Panc1 (cell line): ENCODE measurements around the gene SMAD5. TPM values are rescaled to one million over a fixed set of nuclear protein-coding genes. Genes with fewer than 3 reads are reported as not detected.

Source experiments
- ATAC-seq: fragments of 200-7000 bp; cut with Tn5 transposase; 2 replicates; pipeline ENCODE4 v1.9.1; 2020; ENCODE audit warnings: mild to moderate bottlenecking, moderate library complexity
- BruUV-seq: library from RNA; stranded (reverse); fragments of 400-500 nt; replicated peaks from 2 replicates; lab custom pipeline; 2021; lab: Mats Ljungman, UMichigan
- CTCF ChIA-PET: fragments of 300-600 bp; sonication (Branson Sonifier 250); formaldehyde crosslinking; loops from one replicate; lab custom pipeline; 2022; ENCODE audit warnings: antibody characterized with exemption; lab: Charles Lee
- POLR2A ChIA-PET: fragments of 300-600 bp; sonication (Branson Sonifier 250); formaldehyde crosslinking; loops from one replicate; lab custom pipeline; 2022; ENCODE audit warnings: antibody characterized with exemption; lab: Charles Lee
- DNase-seq: peaks from one replicate; pipeline ENCODE4 v3.0.0-alpha.2; 2010; ENCODE audit warnings: low read depth, low spot score
- H3K27ac ChIP-seq: 2 replicates; pipeline ENCODE4 v1.5.1; 2011; ENCODE audit warnings: mild to moderate bottlenecking, low read length, inconsistent platforms
- H3K27me3 ChIP-seq: fragments of 200-500 bp; sonication (Bioruptor generic); 2 replicates; pipeline ENCODE4 v1.6.0; 2014; ENCODE audit warnings: low read length, inconsistent platforms; ENCODE audit not compliant: control insufficient read depth, insufficient read depth
- H3K36me3 ChIP-seq: fragments of 200-500 bp; sonication (Bioruptor generic); 2 replicates; pipeline ENCODE4 v1.5.1; 2014; ENCODE audit warnings: inconsistent platforms, mild to moderate bottlenecking, low read length, moderate library complexity; ENCODE audit not compliant: control insufficient read depth, insufficient read depth
- H3K4me1 ChIP-seq: 2 replicates; pipeline ENCODE4 v1.5.1; 2011; ENCODE audit warnings: inconsistent platforms, mild to moderate bottlenecking, low read length, moderate library complexity; ENCODE audit not compliant: control insufficient read depth, insufficient read depth
- H3K4me3 ChIP-seq, 2 experiments: 2 replicates each; pipeline ENCODE4 v1.5.1; 2011 to 2012; ENCODE audit warnings: low read depth in 2 of 2, low read length in 2 of 2, mild to moderate bottlenecking in 2 of 2, inconsistent platforms in 1 of 2, moderate library complexity in 1 of 2
- H3K9me3 ChIP-seq: fragments of 200-500 bp; sonication (Bioruptor generic); 2 replicates; pipeline ENCODE4 v1.5.1; 2014; ENCODE audit warnings: low read depth, mild to moderate bottlenecking, inconsistent platforms, low read length, moderate library complexity; ENCODE audit not compliant: control insufficient read depth, insufficient read depth
- CTCF ChIP-seq: fragments of 450-650 bp; IDR thresholded peaks from 2 replicates; pipeline ENCODE4 v1.5.1; 2017; ENCODE audit warnings: mild to moderate bottlenecking
- POLR2AphosphoS5 ChIP-seq: IDR thresholded peaks from 2 replicates; pipeline ENCODE4 v1.6.1; 2012; ENCODE audit warnings: mild to moderate bottlenecking, low read depth, low read length, moderate library complexity
- SIN3A ChIP-seq: IDR thresholded peaks from 2 replicates; pipeline ENCODE4 v1.6.1; 2012; ENCODE audit warnings: low read depth, mild to moderate bottlenecking, low read length, moderate library complexity, borderline replicate concordance; ENCODE audit not compliant: insufficient read depth
- TCF7L2 ChIP-seq: IDR thresholded peaks from 2 replicates; pipeline ENCODE4 v1.6.1; 2011; ENCODE audit warnings: mild to moderate bottlenecking, low read depth, low read length, inconsistent platforms
- in situ Hi-C: cut with HindIII; loops from 2 replicates; pipeline ENCODE4 v1.10.0; 2016; ENCODE audit warnings: low sequenced_read_pairs, low pct_unique_long_range_greater_than_20kb
- intact Hi-C: fragments of 100-400 bp; cut with micrococcal nuclease; formaldehyde crosslinking; loops from one replicate; pipeline ENCODE4 v1.10.0; 2022; ENCODE audit not compliant: unreplicated experiment
- total RNA-seq: library from RNA; stranded (reverse); gene quantifications from one replicate; pipeline ENCODE4 v1.2.1, GENCODE V29; 2021; ENCODE audit not compliant: unreplicated experiment
- TF ChIP-seq, protein P1 (sequence below), 2 experiments: IDR thresholded peaks; 2 replicates each; pipeline ENCODE4 v1.6.1; 2011 to 2012; ENCODE audit warnings: low read depth in 2 of 2, control low read depth in 1 of 2, low read length in 1 of 2, mild to moderate bottlenecking in 1 of 2, moderate library complexity in 1 of 2; ENCODE audit not compliant: insufficient read depth in 1 of 2

SMAD5 gene
- total RNA-seq, 1 experiment from 2014 or later = 61.5 TPM

DNA sequence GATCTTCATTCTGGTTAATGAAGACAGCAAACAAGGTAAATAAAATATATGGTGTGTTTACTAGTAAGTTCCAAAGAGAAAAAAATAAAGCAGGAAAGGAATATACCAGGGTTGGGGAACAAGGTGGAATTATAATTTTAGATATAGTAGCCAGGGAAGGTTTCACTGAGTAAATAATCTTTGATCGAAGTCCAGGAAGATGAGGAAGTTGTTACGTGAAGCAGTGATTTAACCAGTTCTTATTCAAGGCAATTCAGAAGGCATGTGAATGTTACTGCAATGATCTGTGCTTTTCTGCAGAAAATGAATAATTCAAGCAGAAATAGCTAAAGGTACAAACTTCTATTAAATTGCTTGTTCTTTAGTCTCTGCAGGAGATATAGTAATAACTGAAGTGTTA, 54.2 kb downstream of the SMAD5 start:
- BruUV-seq = no TSS peak
- ATAC-seq = no peak

DNA sequence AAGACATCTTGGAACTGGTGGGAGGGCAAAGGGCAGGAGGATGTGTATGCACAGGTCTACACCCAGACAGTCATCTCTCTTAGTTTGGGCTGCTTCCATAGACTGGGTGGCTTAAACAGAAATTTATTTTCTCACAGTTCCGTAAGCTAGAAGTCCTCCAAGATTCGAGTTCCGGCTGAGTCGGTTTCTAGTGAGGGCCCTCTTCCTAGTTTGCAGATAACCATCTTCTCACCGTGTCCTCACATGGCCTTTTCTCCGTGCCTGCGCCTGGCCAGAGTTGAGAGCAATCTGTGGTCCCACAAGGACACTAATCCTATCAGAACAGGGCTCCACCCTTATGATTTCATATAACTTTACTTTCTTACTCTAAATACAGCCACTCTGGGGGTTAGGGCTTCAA, 56.2 kb downstream of the SMAD5 start:
- CTCF ChIA-PET = no interaction called here
- intact Hi-C loops = no loop called here
- Histone ChIP-seq H3K9me3 (no peaks in the 10 kb centered on the region), H3K27me3 (no peaks in the 10 kb centered on the region; the same call in 1 of the 2 replicates), H3K4me3 (no peak overlapping the region), H3K27ac (no peak overlapping the region), H3K4me1 (peaks cover 6% of the 10 kb centered on the region; the same call in 1 of the 2 replicates), H3K36me3 (no peaks in the 10 kb centered on the region)
- TF ChIP-seq, protein P1, sequence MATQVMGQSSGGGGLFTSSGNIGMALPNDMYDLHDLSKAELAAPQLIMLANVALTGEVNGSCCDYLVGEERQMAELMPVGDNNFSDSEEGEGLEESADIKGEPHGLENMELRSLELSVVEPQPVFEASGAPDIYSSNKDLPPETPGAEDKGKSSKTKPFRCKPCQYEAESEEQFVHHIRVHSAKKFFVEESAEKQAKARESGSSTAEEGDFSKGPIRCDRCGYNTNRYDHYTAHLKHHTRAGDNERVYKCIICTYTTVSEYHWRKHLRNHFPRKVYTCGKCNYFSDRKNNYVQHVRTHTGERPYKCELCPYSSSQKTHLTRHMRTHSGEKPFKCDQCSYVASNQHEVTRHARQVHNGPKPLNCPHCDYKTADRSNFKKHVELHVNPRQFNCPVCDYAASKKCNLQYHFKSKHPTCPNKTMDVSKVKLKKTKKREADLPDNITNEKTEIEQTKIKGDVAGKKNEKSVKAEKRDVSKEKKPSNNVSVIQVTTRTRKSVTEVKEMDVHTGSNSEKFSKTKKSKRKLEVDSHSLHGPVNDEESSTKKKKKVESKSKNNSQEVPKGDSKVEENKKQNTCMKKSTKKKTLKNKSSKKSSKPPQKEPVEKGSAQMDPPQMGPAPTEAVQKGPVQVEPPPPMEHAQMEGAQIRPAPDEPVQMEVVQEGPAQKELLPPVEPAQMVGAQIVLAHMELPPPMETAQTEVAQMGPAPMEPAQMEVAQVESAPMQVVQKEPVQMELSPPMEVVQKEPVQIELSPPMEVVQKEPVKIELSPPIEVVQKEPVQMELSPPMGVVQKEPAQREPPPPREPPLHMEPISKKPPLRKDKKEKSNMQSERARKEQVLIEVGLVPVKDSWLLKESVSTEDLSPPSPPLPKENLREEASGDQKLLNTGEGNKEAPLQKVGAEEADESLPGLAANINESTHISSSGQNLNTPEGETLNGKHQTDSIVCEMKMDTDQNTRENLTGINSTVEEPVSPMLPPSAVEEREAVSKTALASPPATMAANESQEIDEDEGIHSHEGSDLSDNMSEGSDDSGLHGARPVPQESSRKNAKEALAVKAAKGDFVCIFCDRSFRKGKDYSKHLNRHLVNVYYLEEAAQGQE (IDR thresholded peaks at IDR 0.05; ENCODE audit: insufficient read depth in 1 of 2, low read depth in 2 of 2, low read length in 1 of 2) = no peak
- TF ChIP-seq TCF7L2 (no peak), SIN3A (no peak)
- DNase-seq = no peak
- POLR2A ChIA-PET = no interaction called here
- no peak for ATAC-seq
- no TSS peak for BruUV-seq
- in situ Hi-C loops = no loop called here

More for the DNA sequence above, 54.2 kb downstream of the SMAD5 start:
- Histone ChIP-seq H3K27me3 (no peaks in the 10 kb centered on the region), H3K9me3 (no peaks in the 10 kb centered on the region), H3K27ac (no peak overlapping the region), H3K4me3 (no peak overlapping the region), H3K4me1 (peaks cover 6% of the 10 kb centered on the region; the same call in 1 of the 2 replicates), H3K36me3 (no peaks in the 10 kb centered on the region)
- intact Hi-C loops = no loop called here
- CTCF ChIA-PET = no interaction called here
- DNase-seq = no peak
- TF ChIP-seq SIN3A = no peak
- no peak for TF ChIP-seq CTCF
- TF ChIP-seq TCF7L2 = no peak
- no peak for TF ChIP-seq POLR2AphosphoS5
- TF ChIP-seq, protein P1 (IDR thresholded peaks at IDR 0.05; ENCODE audit: insufficient read depth in 1 of 2, low read depth in 2 of 2, low read length in 1 of 2) = no peak
- in situ Hi-C loops = no loop called here
- POLR2A ChIA-PET = no interaction called here
